Ishikawa (cell line): ENCODE results near the gene WNT7A.

Experiments used
- CEBPB ChIP-seq: IDR thresholded peaks from 2 replicates; pipeline ENCODE4 v1.6.1; 2012
- CREB1 ChIP-seq: IDR thresholded peaks from 2 replicates; pipeline ENCODE4 v1.6.1; 2012; ENCODE audit warnings: low read depth
- EGR1 ChIP-seq: IDR thresholded peaks from 2 replicates; pipeline ENCODE4 v1.6.1; 2012
- EP300 ChIP-seq: IDR thresholded peaks from 2 replicates; pipeline ENCODE4 v1.6.1; 2012; ENCODE audit warnings: borderline replicate concordance
- FOXM1 ChIP-seq: IDR thresholded peaks from 2 replicates; pipeline ENCODE4 v1.6.1; 2012; ENCODE audit warnings: low read depth, borderline replicate concordance
- NFIC ChIP-seq: IDR thresholded peaks from 2 replicates; pipeline ENCODE4 v1.6.1; 2012
- RAD21 ChIP-seq: IDR thresholded peaks from 2 replicates; pipeline ENCODE4 v1.6.1; 2012; ENCODE audit warnings: low read depth
- TAF1 ChIP-seq: IDR thresholded peaks from 2 replicates; pipeline ENCODE4 v1.6.1; 2012; ENCODE audit warnings: low read depth, mild to moderate bottlenecking
- TCF12 ChIP-seq: IDR thresholded peaks from 2 replicates; pipeline ENCODE4 v1.6.1; 2012; ENCODE audit warnings: low read depth
- TEAD4 ChIP-seq: IDR thresholded peaks from 2 replicates; pipeline ENCODE4 v1.6.1; 2012
- USF1 ChIP-seq: IDR thresholded peaks from 2 replicates; pipeline ENCODE4 v1.6.1; 2012
- YY1 ChIP-seq: IDR thresholded peaks from 2 replicates; pipeline ENCODE4 v1.6.1; 2012; ENCODE audit warnings: low read depth
- ZBTB7A ChIP-seq: IDR thresholded peaks from 2 replicates; pipeline ENCODE4 v1.6.1; 2012; ENCODE audit warnings: low read depth
- TF ChIP-seq, protein P1 (sequence below): IDR thresholded peaks from 2 replicates; pipeline ENCODE4 v1.6.1; 2012
- TF ChIP-seq, protein P2 (sequence below): IDR thresholded peaks from 2 replicates; pipeline ENCODE4 v1.6.1; 2012; ENCODE audit warnings: low read depth, mild to moderate bottlenecking

WNT7A gene

GRCh38 chr3:13824521-13825310, 55.2 kb downstream of the WNT7A start:
- TF ChIP-seq, protein P1, sequence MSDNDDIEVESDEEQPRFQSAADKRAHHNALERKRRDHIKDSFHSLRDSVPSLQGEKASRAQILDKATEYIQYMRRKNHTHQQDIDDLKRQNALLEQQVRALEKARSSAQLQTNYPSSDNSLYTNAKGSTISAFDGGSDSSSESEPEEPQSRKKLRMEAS: peak; percentile 44; the same call in 1 of the 2 replicates
- TF ChIP-seq TCF12: peak; percentile 85
- TF ChIP-seq ZBTB7A: no peak
- TF ChIP-seq YY1: no peak
- TF ChIP-seq TEAD4: peak; percentile 55
- peak; percentile 65; the same call in 1 of the 2 replicates for TF ChIP-seq EP300
- TF ChIP-seq CEBPB: peak; percentile 63

- TF ChIP-seq TAF1 (no peak), CEBPB (no peak), CREB1 (no peak), ZBTB7A (no peak), RAD21 (no peak), TCF12 (peak; percentile 68; the same call in 1 of the 2 replicates), EP300 (peak; percentile 83), NFIC (no peak), USF1 (no peak), FOXM1 (peak; percentile 57; the same call in 1 of the 2 replicates), TEAD4 (0 out of 2 replicates have a peak, but pooled peaks have one; percentile 14), YY1 (no peak)
- TF ChIP-seq, protein P2, sequence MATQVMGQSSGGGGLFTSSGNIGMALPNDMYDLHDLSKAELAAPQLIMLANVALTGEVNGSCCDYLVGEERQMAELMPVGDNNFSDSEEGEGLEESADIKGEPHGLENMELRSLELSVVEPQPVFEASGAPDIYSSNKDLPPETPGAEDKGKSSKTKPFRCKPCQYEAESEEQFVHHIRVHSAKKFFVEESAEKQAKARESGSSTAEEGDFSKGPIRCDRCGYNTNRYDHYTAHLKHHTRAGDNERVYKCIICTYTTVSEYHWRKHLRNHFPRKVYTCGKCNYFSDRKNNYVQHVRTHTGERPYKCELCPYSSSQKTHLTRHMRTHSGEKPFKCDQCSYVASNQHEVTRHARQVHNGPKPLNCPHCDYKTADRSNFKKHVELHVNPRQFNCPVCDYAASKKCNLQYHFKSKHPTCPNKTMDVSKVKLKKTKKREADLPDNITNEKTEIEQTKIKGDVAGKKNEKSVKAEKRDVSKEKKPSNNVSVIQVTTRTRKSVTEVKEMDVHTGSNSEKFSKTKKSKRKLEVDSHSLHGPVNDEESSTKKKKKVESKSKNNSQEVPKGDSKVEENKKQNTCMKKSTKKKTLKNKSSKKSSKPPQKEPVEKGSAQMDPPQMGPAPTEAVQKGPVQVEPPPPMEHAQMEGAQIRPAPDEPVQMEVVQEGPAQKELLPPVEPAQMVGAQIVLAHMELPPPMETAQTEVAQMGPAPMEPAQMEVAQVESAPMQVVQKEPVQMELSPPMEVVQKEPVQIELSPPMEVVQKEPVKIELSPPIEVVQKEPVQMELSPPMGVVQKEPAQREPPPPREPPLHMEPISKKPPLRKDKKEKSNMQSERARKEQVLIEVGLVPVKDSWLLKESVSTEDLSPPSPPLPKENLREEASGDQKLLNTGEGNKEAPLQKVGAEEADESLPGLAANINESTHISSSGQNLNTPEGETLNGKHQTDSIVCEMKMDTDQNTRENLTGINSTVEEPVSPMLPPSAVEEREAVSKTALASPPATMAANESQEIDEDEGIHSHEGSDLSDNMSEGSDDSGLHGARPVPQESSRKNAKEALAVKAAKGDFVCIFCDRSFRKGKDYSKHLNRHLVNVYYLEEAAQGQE: no peak
Observed at GRCh38 chr3:13823692-13824091, 56.2 kb downstream of the WNT7A start.

DNA sequence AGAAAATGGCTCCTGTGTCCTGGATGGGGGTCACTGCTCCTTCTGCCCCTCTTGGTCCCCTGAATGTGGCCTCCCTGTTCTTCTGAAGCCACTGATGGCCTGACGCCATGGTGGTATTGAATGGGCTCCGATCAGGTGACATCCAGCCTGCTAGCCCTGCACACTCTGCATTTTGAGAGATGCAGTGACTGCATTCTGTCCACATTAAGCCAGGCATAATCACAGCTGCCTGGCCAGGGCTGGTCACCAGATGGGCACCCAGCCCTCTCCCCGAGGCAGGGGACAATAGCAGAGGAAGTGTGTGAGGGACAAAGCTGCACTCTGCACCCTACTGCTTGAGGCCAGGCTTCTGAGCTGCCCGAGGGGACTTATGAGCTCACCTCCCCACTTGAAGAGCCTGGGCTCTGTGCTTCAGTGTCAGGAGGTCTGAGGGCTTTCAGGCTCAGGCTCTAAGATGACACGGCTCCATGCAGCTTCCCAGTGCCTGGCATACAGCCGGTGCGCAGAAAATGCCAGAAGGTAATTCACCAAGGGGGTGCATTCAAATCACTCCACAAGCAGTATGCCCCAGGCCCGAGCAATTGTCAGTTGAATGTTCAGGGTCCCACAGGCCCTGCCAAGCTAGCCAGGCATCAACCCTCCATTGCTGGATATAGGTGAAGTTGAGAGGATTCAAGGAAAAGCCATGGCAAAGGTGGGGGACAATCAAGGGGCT, 56.8 kb downstream of the WNT7A start:
- TF ChIP-seq TCF12 (no peak), FOXM1 (no peak), CEBPB (no peak), ZBTB7A (no peak), TEAD4 (no peak), YY1 (no peak), EP300 (no peak), EGR1 (no peak), CREB1 (no peak), TAF1 (no peak), RAD21 (no peak), USF1 (no peak)
- TF ChIP-seq, protein P2: no peak

GRCh38 chr3:13822042-13822441, 57.8 kb downstream of the WNT7A start:
- TF ChIP-seq FOXM1: peak; percentile 77; the same call in 1 of the 2 replicates
- peak; percentile 69 for TF ChIP-seq TCF12
- TF ChIP-seq, protein P2: no peak
- TF ChIP-seq USF1: peak; percentile 15; the same call in 1 of the 2 replicates
- no peak for TF ChIP-seq TAF1
- TF ChIP-seq EP300: peak; percentile 92
- TF ChIP-seq ZBTB7A: no peak
- TF ChIP-seq TEAD4: peak; percentile 65
- TF ChIP-seq NFIC: peak; percentile 60; the same call in 1 of the 2 replicates
